CD4-positive, alpha-beta T cell (primary cell): ENCODE results near the gene NOS3. TPM values are rescaled to one million over a fixed set of nuclear protein-coding genes. Genes with fewer than 3 reads are reported as not detected.
A peak's percentile ranks its signal among the peaks of the same experiment; 100 is the strongest.

Experiments used
- ATAC-seq: fragments of 200-7000 bp; cut with Tn5 transposase; one replicate; pipeline ENCODE4 v1.10.0; 2022; ENCODE audit warnings: mild to moderate bottlenecking; ENCODE audit not compliant: poor library complexity
- CTCF ChIA-PET: fragments of 350-600 bp; sonication (Branson Sonifier 250); formaldehyde crosslinking; loops from one replicate; lab custom pipeline; 2021; ENCODE audit warnings: antibody characterized with exemption, inconsistent platforms; lab: Charles Lee
- POLR2A ChIA-PET: fragments of 350-600 bp; sonication (Branson Sonifier 250); formaldehyde crosslinking; loops from one replicate; lab custom pipeline; 2021; ENCODE audit warnings: antibody characterized with exemption, inconsistent platforms; lab: Charles Lee
- DNase-seq, 14 experiments: peaks; one replicate each; pipeline ENCODE4 v3.0.0-alpha.2; 2013 to 2020; ENCODE audit warnings: mixed read lengths in 2 of 14
- H3K27ac ChIP-seq, 2 donors: one replicate each; pipeline versions ENCODE4 v1.5.1 to v1.7.0; 2013; ENCODE audit warnings: low read length in 2 of 2, low read depth in 1 of 2, mild to moderate bottlenecking in 1 of 2
- H3K27me3 ChIP-seq, 2 experiments: 1 replicate in 1 of 2; 2 replicates in 1 of 2; pipeline versions ENCODE4 v1.6.1 to v1.7.0; 2013; ENCODE audit warnings: low read length in 2 of 2, control low read depth in 1 of 2, mild to moderate bottlenecking in 1 of 2, moderate library complexity in 1 of 2; ENCODE audit not compliant: insufficient read depth in 2 of 2, control insufficient read depth in 1 of 2
- H3K36me3 ChIP-seq: one replicate; pipeline ENCODE4 v1.6.1; 2013; ENCODE audit warnings: low read length, control low read depth; ENCODE audit not compliant: insufficient read depth
- H3K4me1 ChIP-seq: one replicate; pipeline ENCODE4 v1.6.1; 2013; ENCODE audit warnings: low read length, control low read depth; ENCODE audit not compliant: insufficient read depth
- H3K4me3 ChIP-seq: one replicate; pipeline ENCODE4 v1.5.1; 2013; ENCODE audit warnings: mild to moderate bottlenecking, low read length, moderate library complexity
- H3K9me3 ChIP-seq, 2 experiments: 1 replicate in 1 of 2; 2 replicates in 1 of 2; pipeline versions ENCODE4 v1.6.1 to v1.7.0; 2013; ENCODE audit warnings: low read length in 2 of 2, mild to moderate bottlenecking in 2 of 2, control low read depth in 1 of 2, moderate library complexity in 1 of 2; ENCODE audit not compliant: control insufficient read depth in 1 of 2, insufficient read depth in 1 of 2
- H3K27ac Mint-ChIP-seq: one replicate; pipeline ENCODE4 v1.8.0; 2020; ENCODE audit warnings: mixed read lengths
- H3K27me3 Mint-ChIP-seq: one replicate; pipeline ENCODE4 v1.8.0; 2021; ENCODE audit warnings: mixed read lengths
- H3K36me3 Mint-ChIP-seq: one replicate; pipeline ENCODE4 v1.8.0; 2021; ENCODE audit warnings: low read depth, mixed read lengths
- H3K4me1 Mint-ChIP-seq: one replicate; pipeline ENCODE4 v1.8.0; 2021; ENCODE audit warnings: low read depth, mixed read lengths
- H3K4me3 Mint-ChIP-seq: one replicate; pipeline ENCODE4 v1.8.0; 2020; ENCODE audit warnings: mild to moderate bottlenecking, mixed read lengths
- H3K9me3 Mint-ChIP-seq: one replicate; pipeline ENCODE4 v1.8.0; 2020; ENCODE audit warnings: mixed read lengths
- CTCF ChIP-seq: fragments of 200-600 bp; IDR thresholded peaks from one replicate; pipeline ENCODE4 v1.8.0; 2022; ENCODE audit warnings: antibody characterized with exemption, mild to moderate bottlenecking
- intact Hi-C, 2 experiments: fragments of 100-400 bp; cut with DNase I in 1 of 2; cut with micrococcal nuclease in 1 of 2; formaldehyde crosslinking; loops; one replicate each; pipeline versions ENCODE4 v1.15.1 to v1.9.0; 2023 to 2025; cut with DNase I, micrococcal nuclease
- total RNA-seq, 174 experiments: library from RNA in 2 of 174; stranded (reverse) in 2 of 174; gene quantifications; one replicate each; pipeline ENCODE4 v1.2.3 and lab custom pipeline; 2021 to 2026

The NOS3 gene
- total RNA-seq, 2 experiments from 2014 or later = 3.9 to 7.1 TPM

- CTCF ChIA-PET = no interaction called here
These were observed 45.5 kb upstream of the NOS3 start for GRCh38 chr7:150945171-150945852.

GRCh38 chr7:150945853-150946420 lies 44.9 kb upstream of the NOS3 start:
- H3K9me3 Mint-ChIP-seq = no peaks in the 10 kb centered on the region
- H3K27ac Mint-ChIP-seq = no peak overlapping the region
- peaks cover 25% of the 10 kb centered on the region for H3K4me1 Mint-ChIP-seq
- ChIA-PET CTCF (no interaction called here), POLR2A (no interaction called here)
- H3K27ac ChIP-seq = no peak overlapping the region
- no peak for TF ChIP-seq CTCF
- H3K9me3 ChIP-seq = no peaks in the 10 kb centered on the region
- intact Hi-C loops = no loop called here
- peaks cover 4% of the 10 kb centered on the region for H3K36me3 Mint-ChIP-seq
- ATAC-seq (no peak), DNase-seq (no peak)
- H3K4me3 Mint-ChIP-seq = no peak overlapping the region
- peaks cover 24% of the 10 kb centered on the region for H3K4me1 ChIP-seq
- H3K27me3 Mint-ChIP-seq = peaks cover 8% of the 10 kb centered on the region
- no peak overlapping the region for H3K4me3 ChIP-seq
- peaks cover 0 to 3% of the 10 kb centered on the region in 2 experiments for H3K27me3 ChIP-seq
- no peaks in the 10 kb centered on the region for H3K36me3 ChIP-seq

More at GRCh38 chr7:150945171-150945852, 45.5 kb upstream of the NOS3 start:
- peaks cover 4% of the 10 kb centered on the region for H3K36me3 Mint-ChIP-seq
- peak in 1 of 14 experiments; percentile 25 for DNase-seq
- no peak for ATAC-seq
- POLR2A ChIA-PET = no interaction called here
- peaks cover 25% of the 10 kb centered on the region for H3K4me1 Mint-ChIP-seq
- Histone ChIP-seq H3K9me3 (no peaks in the 10 kb centered on the region), H3K36me3 (no peaks in the 10 kb centered on the region), H3K27ac (no peak overlapping the region), H3K4me1 (peaks cover 25% of the 10 kb centered on the region), H3K4me3 (no peak overlapping the region), H3K27me3 (peaks cover 0 to 3% of the 10 kb centered on the region in 2 experiments)
- no peak for TF ChIP-seq CTCF
- no peak overlapping the region for H3K4me3 Mint-ChIP-seq
- intact Hi-C loops = no loop called here
- no peaks in the 10 kb centered on the region for H3K9me3 Mint-ChIP-seq
- peaks cover 8% of the 10 kb centered on the region for H3K27me3 Mint-ChIP-seq
- H3K27ac Mint-ChIP-seq = no peak overlapping the region

- Mint-ChIP-seq H3K27ac (no peak overlapping the region), H3K9me3 (no peaks in the 10 kb centered on the region), H3K36me3 (peaks cover 4% of the 10 kb centered on the region), H3K4me1 (peaks cover 20% of the 10 kb centered on the region), H3K4me3 (no peak overlapping the region), H3K27me3 (peaks cover 8% of the 10 kb centered on the region)
- Histone ChIP-seq H3K36me3 (no peaks in the 10 kb centered on the region), H3K9me3 (no peaks in the 10 kb centered on the region), H3K27me3 (peaks cover 0 to 3% of the 10 kb centered on the region in 2 experiments), H3K27ac (no peak overlapping the region), H3K4me3 (no peak overlapping the region), H3K4me1 (peaks cover 17% of the 10 kb centered on the region)
- POLR2A ChIA-PET = no interaction called here
- TF ChIP-seq CTCF = no peak
- CTCF ChIA-PET = no interaction called here
- intact Hi-C loops = no loop called here
- DNase-seq = peak in 2 of 14 experiments; percentile 2 to 32
- ATAC-seq = no peak
These were observed 44.2 kb upstream of the NOS3 start for GRCh38 chr7:150946421-150947240.
